Measurements from ENCODE around the gene BBS4. TPM values are rescaled to one million over a fixed set of nuclear protein-coding genes. Genes with fewer than 3 reads are reported as not detected.
"Not testable (repeated sequence)": the region's sequence is repeated elsewhere in the genome, so short reads cannot be mapped to it uniquely, and the experiment has no call there.

The BBS4 gene
- total RNA-seq, 1 experiment from 2014 or later, result 10.8 TPM

DNA sequence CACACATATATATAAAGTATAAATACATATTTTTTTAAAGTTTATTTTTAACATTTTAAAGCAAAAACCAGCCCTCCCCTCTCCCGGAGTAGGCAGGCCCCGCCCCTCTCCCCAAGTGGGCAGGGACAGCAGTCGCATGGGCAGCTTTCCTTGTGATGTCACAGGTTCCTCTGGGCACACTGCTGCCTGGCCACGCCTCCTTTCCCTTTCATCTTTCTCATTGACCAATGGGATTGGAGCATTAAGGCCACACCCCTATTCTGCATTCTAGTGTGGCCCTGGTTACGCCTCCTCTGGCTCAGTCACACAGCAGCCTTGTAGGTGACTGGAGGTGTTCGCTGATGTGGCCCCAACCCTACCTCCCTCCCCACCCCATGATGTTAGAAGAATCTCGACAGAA is 31.6 kb upstream of the BBS4 start, which contains the start of gene GOLGA6B:
Gene GOLGA6B, plus strand, starts transcription at position 301 of the 400 bp plus-strand sequence. Its CDS starts 41 bp downstream, at position 342.
- H3K4me2 ChIP-seq; H3K9me2 ChIP-seq (ENCODE audit: insufficient read depth); H3K79me2 ChIP-seq (ENCODE audit: low read depth); DNase-seq; H3K9me3 ChIP-seq (ENCODE audit: insufficient read depth, low read depth); BruUV-seq (replicated peaks); H3K27me3 ChIP-seq (ENCODE audit: insufficient read depth, low read depth); POLR2A ChIA-PET (ENCODE audit: unreplicated experiment); H3F3A ChIP-seq (ENCODE audit: insufficient read depth, low read depth); CTCF ChIA-PET; H3K36me3 ChIP-seq (ENCODE audit: low read depth); H2AFZ ChIP-seq; H3K4me1 ChIP-seq (replicated peaks; ENCODE audit: insufficient read depth); H3K27ac ChIP-seq; H3K4me3 ChIP-seq; intact Hi-C loops (cut with micrococcal nuclease; ENCODE audit: unreplicated experiment); H4K20me1 ChIP-seq (ENCODE audit: insufficient read depth): not testable (repeated sequence)

DNA sequence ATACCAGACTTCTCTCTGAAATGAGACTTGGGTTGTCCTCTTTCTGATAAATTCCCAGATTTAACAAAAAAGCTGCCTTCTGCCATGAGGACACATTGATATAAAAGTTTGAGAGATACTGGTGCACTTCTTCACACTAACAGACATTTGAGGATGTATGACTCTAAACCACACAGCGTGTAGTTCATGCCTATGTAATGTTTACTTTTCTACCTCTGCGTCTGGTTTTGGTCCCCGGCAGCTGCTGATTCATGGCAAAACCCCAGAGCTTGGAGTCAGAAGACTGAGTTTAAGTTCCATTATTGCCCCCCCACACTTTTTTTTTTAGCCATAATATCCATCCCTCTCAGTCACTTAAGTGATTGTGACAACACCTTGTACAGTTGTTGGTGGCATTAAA is 30.0 kb upstream of the BBS4 start:
- BruUV-seq (replicated peaks); H3K4me2 ChIP-seq; H3K36me3 ChIP-seq (ENCODE audit: low read depth); H4K20me1 ChIP-seq (ENCODE audit: insufficient read depth); H3K9me2 ChIP-seq (ENCODE audit: insufficient read depth); DNase-seq; H3K27me3 ChIP-seq (ENCODE audit: insufficient read depth, low read depth); H3F3A ChIP-seq (ENCODE audit: insufficient read depth, low read depth); H3K79me2 ChIP-seq (ENCODE audit: low read depth); H3K4me3 ChIP-seq; H3K4me1 ChIP-seq (replicated peaks; ENCODE audit: insufficient read depth); CTCF ChIA-PET; POLR2A ChIA-PET (ENCODE audit: unreplicated experiment); H2AFZ ChIP-seq; intact Hi-C loops (cut with micrococcal nuclease; ENCODE audit: unreplicated experiment); H3K27ac ChIP-seq; H3K9me3 ChIP-seq (ENCODE audit: insufficient read depth, low read depth): not testable (repeated sequence)

DNA sequence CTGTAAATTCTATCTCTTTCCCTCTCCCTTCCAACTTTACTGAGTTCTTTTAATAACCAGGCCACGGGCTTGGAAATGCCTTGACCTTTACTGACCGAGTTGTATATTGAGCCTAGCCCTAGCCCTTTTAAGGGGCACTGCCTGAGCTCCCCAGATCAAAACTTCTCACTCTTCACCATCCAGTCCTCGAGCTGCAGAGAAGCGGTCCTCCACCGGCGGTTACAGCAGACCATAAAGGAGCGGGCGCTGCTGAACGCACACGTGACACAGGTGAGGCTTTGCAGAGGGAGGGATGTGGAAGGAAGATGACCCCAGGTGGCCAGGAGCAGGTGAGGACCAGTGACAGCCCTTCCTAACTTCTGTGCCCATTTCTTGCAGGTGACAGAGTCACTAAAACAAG is 24.9 kb upstream of the BBS4 start:
- DNase-seq; CTCF ChIA-PET; H3K9me2 ChIP-seq (ENCODE audit: insufficient read depth); H3K9me3 ChIP-seq (ENCODE audit: insufficient read depth, low read depth); H3K27ac ChIP-seq; H3K27me3 ChIP-seq (ENCODE audit: insufficient read depth, low read depth); POLR2A ChIA-PET (ENCODE audit: unreplicated experiment); H3K79me2 ChIP-seq (ENCODE audit: low read depth); H3K36me3 ChIP-seq (ENCODE audit: low read depth); H2AFZ ChIP-seq; H3K4me1 ChIP-seq (replicated peaks; ENCODE audit: insufficient read depth); BruUV-seq (replicated peaks); H4K20me1 ChIP-seq (ENCODE audit: insufficient read depth); intact Hi-C loops (cut with micrococcal nuclease; ENCODE audit: unreplicated experiment); H3K4me2 ChIP-seq; H3F3A ChIP-seq (ENCODE audit: insufficient read depth, low read depth); H3K4me3 ChIP-seq: not testable (repeated sequence)

DNA sequence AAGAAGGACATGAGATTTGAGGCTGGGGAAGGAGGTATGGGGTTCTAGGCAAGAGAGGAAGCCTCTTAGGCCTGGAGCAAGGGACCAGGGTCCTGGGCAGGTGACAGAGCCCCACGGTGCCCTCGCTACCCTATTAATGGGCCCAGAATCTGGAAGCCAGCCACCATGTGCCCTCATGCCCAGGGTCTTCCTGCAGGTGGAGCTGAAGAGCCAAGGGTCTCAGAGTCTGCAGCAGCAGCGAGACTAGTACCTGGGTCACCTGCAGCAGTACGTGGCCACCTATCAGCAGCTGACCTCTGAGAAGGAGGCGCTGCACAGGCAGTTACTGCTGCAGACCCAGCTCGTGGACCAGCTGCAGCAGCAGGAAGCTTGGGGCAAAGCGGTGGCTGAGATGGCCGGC is 22.1 kb upstream of the BBS4 start:
- H3K27ac ChIP-seq; H3K9me2 ChIP-seq (ENCODE audit: insufficient read depth); H2AFZ ChIP-seq; H3K79me2 ChIP-seq (ENCODE audit: low read depth); POLR2A ChIA-PET (ENCODE audit: unreplicated experiment); H3K36me3 ChIP-seq (ENCODE audit: low read depth); BruUV-seq (replicated peaks); DNase-seq; H3K9me3 ChIP-seq (ENCODE audit: insufficient read depth, low read depth); H4K20me1 ChIP-seq (ENCODE audit: insufficient read depth); intact Hi-C loops (cut with micrococcal nuclease; ENCODE audit: unreplicated experiment); H3K4me1 ChIP-seq (replicated peaks; ENCODE audit: insufficient read depth); H3K4me2 ChIP-seq; H3K27me3 ChIP-seq (ENCODE audit: insufficient read depth, low read depth); H3K4me3 ChIP-seq; CTCF ChIA-PET; H3F3A ChIP-seq (ENCODE audit: insufficient read depth, low read depth): not testable (repeated sequence)

DNA sequence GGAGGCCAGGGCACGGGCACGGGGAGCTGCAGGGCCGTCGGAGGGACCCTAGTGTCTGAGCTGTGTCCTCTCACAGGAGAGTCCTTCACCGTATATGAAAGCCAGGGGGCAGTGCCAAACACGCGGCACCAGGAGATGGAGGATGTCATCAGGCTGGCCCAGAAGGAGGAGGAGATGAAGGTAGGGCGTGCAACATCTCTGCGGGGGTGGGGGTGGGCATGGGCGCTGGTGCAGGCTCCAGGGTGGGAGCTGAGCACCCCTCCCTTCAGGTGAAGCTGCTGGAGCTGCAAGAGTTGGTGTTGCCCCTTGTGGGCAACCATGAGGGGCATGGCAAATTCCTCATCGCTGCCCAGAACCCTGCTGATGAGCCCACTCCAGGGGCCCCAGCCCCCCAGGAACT is 20.3 kb upstream of the BBS4 start:
- H4K20me1 ChIP-seq (ENCODE audit: insufficient read depth); H3K4me3 ChIP-seq; H3F3A ChIP-seq (ENCODE audit: insufficient read depth, low read depth); H3K36me3 ChIP-seq (ENCODE audit: low read depth); H3K4me2 ChIP-seq; POLR2A ChIA-PET (ENCODE audit: unreplicated experiment); H3K79me2 ChIP-seq (ENCODE audit: low read depth); H2AFZ ChIP-seq; H3K27me3 ChIP-seq (ENCODE audit: insufficient read depth, low read depth); H3K9me3 ChIP-seq (ENCODE audit: insufficient read depth, low read depth); DNase-seq; BruUV-seq (replicated peaks); H3K9me2 ChIP-seq (ENCODE audit: insufficient read depth); H3K27ac ChIP-seq; H3K4me1 ChIP-seq (replicated peaks; ENCODE audit: insufficient read depth); intact Hi-C loops (cut with micrococcal nuclease; ENCODE audit: unreplicated experiment); CTCF ChIA-PET: not testable (repeated sequence)

DNA sequence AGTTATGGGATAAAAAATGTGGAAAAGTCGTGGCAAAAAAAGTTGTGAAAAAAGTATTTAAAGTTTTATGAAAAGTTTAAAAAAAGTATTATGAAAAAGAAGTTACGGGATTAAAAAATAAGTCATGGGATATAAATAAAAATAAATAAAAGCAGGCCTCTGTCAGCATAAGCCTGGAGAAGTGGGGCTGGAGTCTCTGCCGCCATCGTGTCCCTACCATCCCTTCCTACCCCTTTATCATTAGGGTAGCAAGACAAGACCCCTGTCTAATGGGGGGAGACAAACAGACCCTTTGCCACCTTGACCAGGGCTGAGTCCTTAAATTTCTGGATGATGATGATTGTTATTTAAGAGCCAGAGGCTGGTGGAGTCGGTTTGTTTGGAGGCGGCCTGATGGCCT is 16.2 kb upstream of the BBS4 start:
- H3K36me3 ChIP-seq (ENCODE audit: low read depth); H3K9me2 ChIP-seq (ENCODE audit: insufficient read depth); H2AFZ ChIP-seq; DNase-seq; H3K4me3 ChIP-seq; POLR2A ChIA-PET (ENCODE audit: unreplicated experiment); H3K27ac ChIP-seq; H3F3A ChIP-seq (ENCODE audit: insufficient read depth, low read depth); H3K4me2 ChIP-seq; CTCF ChIA-PET; H3K4me1 ChIP-seq (replicated peaks; ENCODE audit: insufficient read depth); H3K79me2 ChIP-seq (ENCODE audit: low read depth); H4K20me1 ChIP-seq (ENCODE audit: insufficient read depth); BruUV-seq (replicated peaks); H3K9me3 ChIP-seq (ENCODE audit: insufficient read depth, low read depth); H3K27me3 ChIP-seq (ENCODE audit: insufficient read depth, low read depth): not testable (repeated sequence)
- intact Hi-C loops (cut with micrococcal nuclease; ENCODE audit: unreplicated experiment), result loop anchor here (10.0 kb wide), 1 partner anchor 65 kb away; no protein-coding TSS in a partner anchor

All from PC-9 (cell line).